Measurements from ENCODE around the gene SCNN1G. TPM values are rescaled to one million over a fixed set of nuclear protein-coding genes. Genes with fewer than 3 reads are reported as not detected.

SCNN1G gene
- polyA plus RNA-seq, 3 donors: not detected

GRCh38 chr16:23256440-23256839 lies 73.9 kb downstream of the SCNN1G start:
- Histone ChIP-seq H4K20me1 (ENCODE audit: insufficient read depth, low read length) (no peaks in the 10 kb centered on the region), H2AFZ (ENCODE audit: insufficient read depth, low read depth, low read length, poor library complexity, severe bottlenecking) (no peak overlapping the region), H3K27ac (ENCODE audit: low read depth in 1 of 2, low read length in 2 of 2) (no peak overlapping the region), H3K4me3 (replicated peaks in 1 of 3; ENCODE audit: low read depth in 2 of 3, low read length in 3 of 3) (no peak overlapping the region), H3K9ac (ENCODE audit: insufficient read depth, low read length, poor library complexity, severe bottlenecking) (no peak overlapping the region), H3K9me3 (replicated peaks in 1 of 2; ENCODE audit: control insufficient read depth in 1 of 2, insufficient read depth in 1 of 2, low read length in 2 of 2) (no peaks in the 10 kb centered on the region), H3K79me2 (ENCODE audit: insufficient read depth, low read length) (no peaks in the 10 kb centered on the region), H3K36me3 (replicated peaks in 1 of 2; ENCODE audit: control insufficient read depth in 1 of 2, insufficient read depth in 2 of 2, low read length in 2 of 2) (no peaks in the 10 kb centered on the region), H3K4me1 (ENCODE audit: control insufficient read depth in 1 of 2, insufficient read depth in 2 of 2, low read length in 2 of 2) (no peaks in the 10 kb centered on the region), H3K27me3 (ENCODE audit: control insufficient read depth in 2 of 2, insufficient read depth in 2 of 2, low read length in 2 of 2) (no peaks in the 10 kb centered on the region), H3K4me2 (replicated peaks; ENCODE audit: extremely low read depth, low read length, poor library complexity, severe bottlenecking) (no peak overlapping the region)
- 78% methylated on average over 1 of the region's 3 CpGs for WGBS (ENCODE audit: insufficient coverage)
- no peak for TF ChIP-seq CTCF (IDR thresholded peaks at IDR 0.05)
- no peak overlapping the region for H3K4me3 Mint-ChIP-seq
- H3K9me3 Mint-ChIP-seq: peaks cover 0 to 5% (median 3%) of the 10 kb centered on the region in 7 donors
- no peaks in the 10 kb centered on the region for H3K4me1 Mint-ChIP-seq
- intact Hi-C loops (cut with micrococcal nuclease): no loop called here
- DNase-seq: no peak
- H3K36me3 Mint-ChIP-seq: no peaks in the 10 kb centered on the region
- H3K27me3 Mint-ChIP-seq (ENCODE audit: low read depth in 3 of 3): peaks cover 4 to 12% (median 9%) of the 10 kb centered on the region in 3 donors
- H3K27ac Mint-ChIP-seq: no peak overlapping the region

GRCh38 chr16:23257682-23258081 lies 75.1 kb downstream of the SCNN1G start:
- peaks cover 0 to 7% (median 3%) of the 10 kb centered on the region in 7 donors for H3K9me3 Mint-ChIP-seq
- Histone ChIP-seq H3K27ac (ENCODE audit: low read depth in 1 of 2, low read length in 2 of 2) (no peak overlapping the region), H3K4me1 (ENCODE audit: control insufficient read depth in 1 of 2, insufficient read depth in 2 of 2, low read length in 2 of 2) (no peaks in the 10 kb centered on the region), H3K27me3 (ENCODE audit: control insufficient read depth in 2 of 2, insufficient read depth in 2 of 2, low read length in 2 of 2) (no peaks in the 10 kb centered on the region), H3K36me3 (replicated peaks in 1 of 2; ENCODE audit: control insufficient read depth in 1 of 2, insufficient read depth in 2 of 2, low read length in 2 of 2) (no peaks in the 10 kb centered on the region), H3K9me3 (replicated peaks in 1 of 2; ENCODE audit: control insufficient read depth in 1 of 2, insufficient read depth in 1 of 2, low read length in 2 of 2) (no peaks in the 10 kb centered on the region), H3K79me2 (ENCODE audit: insufficient read depth, low read length) (no peaks in the 10 kb centered on the region), H3K9ac (ENCODE audit: insufficient read depth, low read length, poor library complexity, severe bottlenecking) (no peak overlapping the region), H3K4me3 (replicated peaks in 1 of 3; ENCODE audit: low read depth in 2 of 3, low read length in 3 of 3) (no peak overlapping the region), H4K20me1 (ENCODE audit: insufficient read depth, low read length) (no peaks in the 10 kb centered on the region), H3K4me2 (replicated peaks; ENCODE audit: extremely low read depth, low read length, poor library complexity, severe bottlenecking) (no peak overlapping the region), H2AFZ (ENCODE audit: insufficient read depth, low read depth, low read length, poor library complexity, severe bottlenecking) (no peak overlapping the region)
- intact Hi-C loops (cut with micrococcal nuclease): no loop called here
- no peaks in the 10 kb centered on the region for H3K4me1 Mint-ChIP-seq
- 100% methylated on average over 1 of the region's 1 CpG for WGBS (ENCODE audit: insufficient coverage)
- H3K4me3 Mint-ChIP-seq: no peak overlapping the region
- H3K27me3 Mint-ChIP-seq (ENCODE audit: low read depth in 3 of 3): peaks cover 4 to 12% (median 9%) of the 10 kb centered on the region in 3 donors
- DNase-seq: no peak
- H3K27ac Mint-ChIP-seq: no peak overlapping the region
- TF ChIP-seq CTCF (IDR thresholded peaks at IDR 0.05): no peak
- no peaks in the 10 kb centered on the region for H3K36me3 Mint-ChIP-seq

Data from CD14-positive monocyte (primary cell).